A549 (cell line): ENCODE measurements around the gene IMP4.

Experiments used
- CTCF ChIP-seq: fragments of >200 bp; sonication (Bioruptor Twin); formaldehyde crosslinking; IDR thresholded peaks from 3 replicates; pipeline ENCODE4 v1.5.1; 2016
- HEYL ChIP-seq: fragments of 250-450 bp; sonication (Bioruptor Pico); IDR thresholded peaks from 2 replicates; pipeline ENCODE4 v1.8.0; 2021; ENCODE audit warnings: mild to moderate bottlenecking, moderate library complexity
- JUNB ChIP-seq: fragments of >200 bp; sonication (Bioruptor Twin); formaldehyde crosslinking; IDR thresholded peaks from 2 replicates; pipeline ENCODE4 v1.6.1; 2016
- KDM1A ChIP-seq: fragments of 200-600 bp; sonication (generic); IDR thresholded peaks from 2 replicates; pipeline ENCODE4 v1.6.1; 2016; ENCODE audit warnings: low read depth, mild to moderate bottlenecking
- RFX5 ChIP-seq: fragments of 450-650 bp; IDR thresholded peaks from 2 replicates; pipeline ENCODE4 v1.7.1; 2014; ENCODE audit warnings: antibody characterized with exemption, mild to moderate bottlenecking, moderate library complexity

DNA sequence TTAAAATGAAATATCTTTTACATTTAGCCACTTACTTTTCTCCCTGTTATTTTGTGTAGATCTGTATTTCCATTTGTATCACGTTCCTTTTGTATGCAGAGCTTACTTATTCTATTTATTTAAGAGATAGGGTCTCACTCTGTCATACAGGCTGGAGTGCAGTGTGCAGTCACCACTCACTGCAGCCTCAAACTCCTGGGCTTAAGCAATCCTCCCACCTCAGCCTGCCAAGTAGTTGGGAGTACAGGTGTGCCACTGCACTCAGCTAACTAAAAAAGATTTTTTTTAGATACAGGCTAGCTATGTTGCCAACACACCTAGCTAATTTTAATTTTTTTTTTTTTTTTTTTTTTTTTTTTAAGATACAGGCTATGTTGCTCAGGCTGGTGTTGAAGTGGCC lies 24.0 kb downstream of the IMP4 start:
- no peak for TF ChIP-seq CTCF
- no peak for TF ChIP-seq KDM1A
- TF ChIP-seq HEYL (CRISPR knock-in tag) = no peak
- TF ChIP-seq JUNB = no peak
- no peak for TF ChIP-seq RFX5
